ENCODE measurements around the gene ANKRD28. TPM values are rescaled to one million over a fixed set of nuclear protein-coding genes. Genes with fewer than 3 reads are reported as not detected.
"Not testable (repeated sequence)": the region's sequence is repeated elsewhere in the genome, so short reads cannot be mapped to it uniquely, and the experiment has no call there.

The ANKRD28 gene
- total RNA-seq, 6 experiments from 2014 or later = 16.4 to 32.2 (median 25.7) TPM

- TF ChIP-seq, protein P1, sequence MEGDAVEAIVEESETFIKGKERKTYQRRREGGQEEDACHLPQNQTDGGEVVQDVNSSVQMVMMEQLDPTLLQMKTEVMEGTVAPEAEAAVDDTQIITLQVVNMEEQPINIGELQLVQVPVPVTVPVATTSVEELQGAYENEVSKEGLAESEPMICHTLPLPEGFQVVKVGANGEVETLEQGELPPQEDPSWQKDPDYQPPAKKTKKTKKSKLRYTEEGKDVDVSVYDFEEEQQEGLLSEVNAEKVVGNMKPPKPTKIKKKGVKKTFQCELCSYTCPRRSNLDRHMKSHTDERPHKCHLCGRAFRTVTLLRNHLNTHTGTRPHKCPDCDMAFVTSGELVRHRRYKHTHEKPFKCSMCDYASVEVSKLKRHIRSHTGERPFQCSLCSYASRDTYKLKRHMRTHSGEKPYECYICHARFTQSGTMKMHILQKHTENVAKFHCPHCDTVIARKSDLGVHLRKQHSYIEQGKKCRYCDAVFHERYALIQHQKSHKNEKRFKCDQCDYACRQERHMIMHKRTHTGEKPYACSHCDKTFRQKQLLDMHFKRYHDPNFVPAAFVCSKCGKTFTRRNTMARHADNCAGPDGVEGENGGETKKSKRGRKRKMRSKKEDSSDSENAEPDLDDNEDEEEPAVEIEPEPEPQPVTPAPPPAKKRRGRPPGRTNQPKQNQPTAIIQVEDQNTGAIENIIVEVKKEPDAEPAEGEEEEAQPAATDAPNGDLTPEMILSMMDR (IDR thresholded peaks at IDR 0.05) = no peak
- TF ChIP-seq POLR2A (IDR thresholded peaks at IDR 0.05) = no peak
- WGBS (ENCODE audit: insufficient coverage, low coverage, low lambda C conversion rate, missing lambda C conversion rate) = 97% methylated on average over 3 of the region's 3 CpGs
- DNase-seq = no peak
- Histone ChIP-seq H3K27me3 (no peaks in the 10 kb centered on the region), H3K36me3 (no peaks in the 10 kb centered on the region), H3K9me3 (no peaks in the 10 kb centered on the region), H3K27ac (no peak overlapping the region), H3K4me1 (peaks cover 0 to 17% (median 0%) of the 10 kb centered on the region in 4 donors), H3K4me3 (no peak overlapping the region)
- no peak for ATAC-seq
- intact Hi-C loops (cut with DNase I) = no loop called here
Observed at GRCh38 chr3:15844889-15845288, 47.1 kb upstream of the ANKRD28 start.

DNA sequence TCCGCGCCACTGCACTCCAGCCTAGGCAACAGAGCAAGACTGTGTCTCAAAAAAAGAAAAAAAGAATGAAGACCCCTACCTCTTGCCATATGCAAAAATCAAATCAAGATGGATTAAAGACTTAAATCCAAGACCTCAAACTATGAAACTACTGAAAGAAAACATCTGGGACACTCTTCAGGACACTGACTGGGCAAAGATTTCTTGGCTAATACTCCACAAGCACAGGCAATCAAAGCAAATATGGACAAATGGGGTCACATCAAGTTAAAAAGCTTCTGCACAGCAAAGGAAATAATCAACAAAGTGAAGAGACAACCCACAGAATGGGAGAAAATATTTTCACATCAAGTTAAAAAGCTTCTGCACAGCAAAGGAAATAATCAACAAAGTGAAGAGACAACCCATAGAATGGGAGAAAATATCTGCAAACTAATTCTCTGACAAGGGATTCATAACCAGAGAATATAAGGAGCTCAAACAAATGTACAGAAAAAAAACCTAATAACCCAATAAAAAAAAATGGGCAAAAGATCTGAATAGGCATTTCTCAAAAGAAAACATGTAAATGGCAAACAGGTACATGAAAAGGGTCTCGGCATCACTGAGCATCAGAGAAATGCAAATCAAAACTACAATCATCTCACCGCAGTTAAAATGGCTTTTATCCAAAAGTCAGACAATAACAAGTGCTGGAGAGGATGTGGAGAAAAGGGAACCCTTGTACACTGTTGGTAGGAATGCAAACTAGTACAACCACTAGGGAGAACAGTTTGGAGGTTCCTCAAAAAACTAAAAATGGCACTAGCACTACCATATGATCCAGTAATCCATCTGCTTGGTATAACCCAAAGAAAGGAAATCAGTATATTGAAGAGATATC, 43.6 kb upstream of the ANKRD28 start:
- WGBS (ENCODE audit: insufficient coverage, low coverage, low lambda C conversion rate, missing lambda C conversion rate) = 96% methylated on average over 4 of the region's 4 CpGs
- not testable (repeated sequence) for DNase-seq
- peak in 1 of 4 donors; percentile 71 for ATAC-seq

DNA sequence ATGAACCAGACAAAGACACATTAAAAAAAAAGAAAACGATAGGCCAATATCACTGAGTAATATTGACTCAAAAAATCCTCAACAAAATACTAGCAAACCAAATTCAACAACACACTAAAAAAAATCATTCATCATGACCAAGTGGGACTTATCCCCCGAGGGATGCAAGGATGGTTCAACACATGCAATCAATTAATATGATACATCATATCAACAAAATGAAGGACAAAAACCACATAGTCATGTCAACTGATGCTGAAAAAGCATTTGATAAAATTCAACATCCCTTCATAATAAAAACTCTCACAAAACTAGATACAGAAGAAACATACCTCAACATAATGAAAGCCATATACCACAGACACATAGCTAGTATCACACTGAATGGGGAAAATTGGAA, 41.8 kb upstream of the ANKRD28 start:
- no peak overlapping the region for H3K27ac ChIP-seq
- DNase-seq (no peak), ATAC-seq (no peak)
- WGBS (ENCODE audit: insufficient coverage, low coverage, low lambda C conversion rate, missing lambda C conversion rate) = 100% methylated on average over 1 of the region's 2 CpGs
- no peak for TF ChIP-seq POLR2A (IDR thresholded peaks at IDR 0.05)
- TF ChIP-seq, protein P1 (IDR thresholded peaks at IDR 0.05) = no peak
- H3K27me3 ChIP-seq = no peaks in the 10 kb centered on the region
- intact Hi-C loops (cut with DNase I) = no loop called here
- no peaks in the 10 kb centered on the region for H3K9me3 ChIP-seq
- no peak overlapping the region for H3K4me3 ChIP-seq
- no peaks in the 10 kb centered on the region for H3K36me3 ChIP-seq
- peaks cover 0 to 4% (median 0%) of the 10 kb centered on the region in 4 donors for H3K4me1 ChIP-seq

More for the DNA sequence above, 43.6 kb upstream of the ANKRD28 start:
- H3K27me3 ChIP-seq; H3K9me3 ChIP-seq; intact Hi-C loops (cut with DNase I); H3K4me1 ChIP-seq; H3K36me3 ChIP-seq; H3K4me3 ChIP-seq; H3K27ac ChIP-seq: not testable (repeated sequence)

DNA sequence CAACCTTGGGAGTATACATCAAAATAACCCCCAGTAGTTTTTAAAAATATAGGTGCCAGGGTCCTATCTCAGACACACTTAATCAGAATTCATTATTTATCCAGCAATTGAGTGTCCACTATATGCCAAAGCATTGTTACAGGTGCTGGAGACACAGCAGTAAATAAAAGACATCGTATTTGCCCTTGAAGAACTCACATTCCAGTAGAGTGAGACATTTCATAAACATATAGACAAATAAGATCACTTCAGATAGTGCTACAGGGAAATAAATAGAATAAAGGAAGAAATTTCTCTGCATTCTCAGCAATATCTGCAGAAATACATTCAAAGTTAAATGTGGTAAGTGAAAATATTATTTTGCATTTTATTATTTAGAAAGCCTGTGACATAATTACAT, 34.1 kb upstream of the ANKRD28 start:
- WGBS (ENCODE audit: insufficient coverage, low coverage, low lambda C conversion rate, missing lambda C conversion rate) = 94% methylated on average over 1 of the region's 1 CpG
- DNase-seq (no peak), ATAC-seq (no peak)
- Histone ChIP-seq H3K4me3 (no peak overlapping the region), H3K9me3 (no peaks in the 10 kb centered on the region), H3K27ac (no peak overlapping the region), H3K4me1 (peaks cover 0 to 9% (median 2%) of the 10 kb centered on the region in 4 donors), H3K27me3 (no peaks in the 10 kb centered on the region), H3K36me3 (no peaks in the 10 kb centered on the region)
- TF ChIP-seq, protein P1 (IDR thresholded peaks at IDR 0.05) = no peak
- TF ChIP-seq POLR2A (IDR thresholded peaks at IDR 0.05) = no peak
- intact Hi-C loops (cut with DNase I) = no loop called here

- Histone ChIP-seq H3K4me3 (no peak overlapping the region), H3K4me1 (peaks cover 0 to 8% (median 2%) of the 10 kb centered on the region in 4 donors), H3K9me3 (no peaks in the 10 kb centered on the region), H3K27me3 (no peaks in the 10 kb centered on the region), H3K27ac (no peak overlapping the region), H3K36me3 (no peaks in the 10 kb centered on the region)
- DNase-seq (no peak), ATAC-seq (no peak)
- TF ChIP-seq, protein P1 (IDR thresholded peaks at IDR 0.05) = no peak
- TF ChIP-seq POLR2A (IDR thresholded peaks at IDR 0.05) = no peak
- intact Hi-C loops (cut with DNase I) = no loop called here
- WGBS (ENCODE audit: insufficient coverage, low coverage, low lambda C conversion rate, missing lambda C conversion rate) = 83% methylated on average over 4 of the region's 4 CpGs
Observed at GRCh38 chr3:15825016-15825415, 27.2 kb upstream of the ANKRD28 start.
